ENCODE results near the gene CCDC136. TPM values are rescaled to one million over a fixed set of nuclear protein-coding genes. Genes with fewer than 3 reads are reported as not detected.

CCDC136 gene
- total RNA-seq, 1 donor from 2014 or later = 11.1 TPM

DNA sequence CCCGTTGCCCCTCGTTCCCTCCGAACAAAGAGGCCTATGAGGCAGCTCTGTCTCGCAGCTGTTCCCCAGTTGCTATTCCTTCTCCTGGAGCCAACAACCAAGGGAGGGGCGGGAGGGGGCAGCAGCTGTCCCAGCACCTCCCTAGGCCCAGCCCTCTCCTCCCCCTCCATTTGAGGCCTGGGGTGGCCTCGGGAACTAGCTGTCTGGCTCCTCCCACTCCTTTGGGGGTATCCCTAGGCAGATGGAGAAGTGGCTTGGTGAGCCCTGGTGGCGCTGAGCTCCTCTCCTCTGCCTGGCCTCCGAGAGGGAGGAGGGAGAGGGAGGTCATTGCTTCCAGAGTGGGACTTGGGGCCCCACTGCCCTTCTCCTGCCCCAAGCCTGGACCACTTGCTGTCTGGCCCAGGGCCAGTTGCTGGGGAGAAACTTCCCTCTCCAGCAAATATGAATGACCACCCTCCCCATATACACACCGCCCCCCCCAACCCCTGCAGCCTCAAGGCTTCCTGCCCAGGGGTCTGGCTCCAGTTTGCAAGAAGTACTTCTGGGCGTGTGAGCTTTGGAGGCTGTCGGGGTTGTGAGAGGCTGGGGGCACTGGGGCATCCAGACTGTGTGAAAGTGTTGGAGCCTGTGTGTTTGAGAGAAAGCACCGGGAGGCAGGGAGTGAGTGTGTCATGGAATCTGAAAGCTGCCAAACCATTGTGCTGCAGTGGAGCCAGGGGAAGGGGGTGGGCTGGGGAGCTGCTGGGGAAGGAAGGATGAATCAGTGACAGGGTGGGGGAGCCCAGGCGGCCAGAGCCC is 41.6 kb downstream of the CCDC136 start:
- intact Hi-C loops (cut with micrococcal nuclease) = no loop called here
- Mint-ChIP-seq H3K4me3 (no peak overlapping the region), H3K4me1 (ENCODE audit: low read depth) (no peaks in the 10 kb centered on the region), H3K9me3 (no peaks in the 10 kb centered on the region), H3K36me3 (ENCODE audit: low read depth) (no peaks in the 10 kb centered on the region), H3K27ac (no peak overlapping the region), H3K27me3 (ENCODE audit: insufficient read depth) (peaks cover 45% of the 10 kb centered on the region)
- no peak for DNase-seq (ENCODE audit: low spot score)

DNA sequence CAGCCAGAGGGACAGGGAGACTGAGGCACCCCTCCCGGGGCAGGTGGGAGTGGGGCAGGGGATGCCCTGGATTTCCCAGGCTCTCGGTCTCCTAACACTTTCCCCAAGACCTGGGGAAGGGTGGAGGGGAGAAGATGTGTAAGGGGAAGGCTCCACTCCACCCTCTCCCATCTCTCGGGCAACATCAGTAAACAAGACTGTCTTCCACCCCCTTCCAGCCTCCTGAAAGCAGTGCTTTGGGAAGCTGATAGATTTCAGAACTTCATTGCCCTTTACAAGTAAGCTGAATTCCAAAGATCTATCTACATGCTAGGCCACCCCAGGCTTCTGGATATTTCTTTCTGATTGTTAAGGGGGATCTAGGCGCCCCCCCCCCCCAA is 42.2 kb downstream of the CCDC136 start:
- no peak overlapping the region for H3K4me3 Mint-ChIP-seq
- no peak for DNase-seq (ENCODE audit: low spot score)
- H3K36me3 Mint-ChIP-seq (ENCODE audit: low read depth) = no peaks in the 10 kb centered on the region
- no peak overlapping the region for H3K27ac Mint-ChIP-seq
- H3K27me3 Mint-ChIP-seq (ENCODE audit: insufficient read depth) = peaks cover 42% of the 10 kb centered on the region
- intact Hi-C loops (cut with micrococcal nuclease) = no loop called here
- no peaks in the 10 kb centered on the region for H3K4me1 Mint-ChIP-seq (ENCODE audit: low read depth)
- H3K9me3 Mint-ChIP-seq = no peaks in the 10 kb centered on the region

DNA sequence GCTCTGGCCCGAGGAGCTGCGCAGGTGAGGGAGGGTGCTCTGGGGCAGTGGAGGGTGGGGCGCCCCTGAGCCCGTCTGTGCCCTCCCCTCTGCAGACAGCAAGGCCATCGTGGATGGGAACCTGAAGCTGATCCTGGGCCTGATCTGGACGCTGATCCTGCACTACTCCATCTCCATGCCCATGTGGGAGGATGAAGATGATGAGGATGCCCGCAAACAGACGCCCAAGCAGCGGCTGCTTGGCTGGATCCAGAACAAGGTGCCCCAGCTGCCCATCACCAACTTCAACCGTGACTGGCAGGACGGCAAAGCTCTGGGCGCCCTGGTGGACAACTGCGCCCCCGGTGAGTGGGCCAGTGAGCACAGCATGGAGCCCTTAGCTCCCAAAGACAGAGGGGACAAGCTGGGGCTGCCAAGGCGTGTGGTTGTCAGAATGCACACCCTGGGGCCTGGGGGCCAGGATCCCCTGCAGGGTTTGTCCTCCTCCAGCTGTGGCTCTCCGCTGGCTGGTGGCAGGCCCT is 43.5 kb downstream of the CCDC136 start:
- Mint-ChIP-seq H3K9me3 (no peaks in the 10 kb centered on the region), H3K4me3 (no peak overlapping the region), H3K27ac (no peak overlapping the region), H3K4me1 (ENCODE audit: low read depth) (no peaks in the 10 kb centered on the region), H3K36me3 (ENCODE audit: low read depth) (no peaks in the 10 kb centered on the region), H3K27me3 (ENCODE audit: insufficient read depth) (peaks cover 34% of the 10 kb centered on the region)
- DNase-seq (ENCODE audit: low spot score) = no peak
- intact Hi-C loops (cut with micrococcal nuclease) = no loop called here

DNA sequence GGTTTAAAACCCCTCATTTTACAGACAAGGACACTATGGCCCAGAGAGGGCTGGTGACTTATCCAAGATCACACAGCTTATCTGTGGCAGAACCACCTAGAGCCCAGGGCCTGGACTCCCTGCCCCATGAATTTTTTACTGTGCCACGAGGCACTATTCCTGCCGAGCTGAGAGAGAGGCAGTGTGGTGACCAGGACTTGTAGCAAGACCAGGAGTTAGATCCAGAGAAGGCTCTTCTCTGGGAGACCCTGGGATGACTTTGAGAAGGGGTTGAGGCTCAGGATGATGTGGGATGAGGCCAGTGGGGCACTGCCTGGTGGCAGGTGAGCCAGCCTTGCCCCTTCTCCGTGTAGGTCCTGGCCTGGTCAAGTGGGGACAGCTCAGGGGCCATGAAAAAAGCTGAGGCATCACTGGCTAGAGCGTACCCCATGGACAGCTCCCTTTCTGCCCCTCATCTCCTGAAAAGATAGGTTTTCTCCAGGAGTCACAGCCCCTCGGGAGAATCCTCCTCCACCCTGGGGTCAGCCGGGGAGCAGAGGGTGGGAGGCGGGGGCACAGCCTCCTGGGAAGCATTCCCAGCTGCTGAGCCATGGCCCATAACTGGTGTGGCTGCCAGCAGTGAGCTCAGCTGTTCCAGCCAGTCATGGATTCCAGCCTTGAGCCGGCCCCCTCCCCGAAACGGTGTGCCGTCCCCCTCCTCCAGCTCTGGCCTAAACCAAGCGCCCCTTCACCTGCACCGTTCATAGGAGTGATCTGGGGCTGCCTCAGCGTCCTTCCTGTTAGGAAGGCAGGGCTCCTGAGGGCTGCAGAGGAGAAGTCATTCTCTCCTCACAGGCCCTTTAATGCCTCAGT is 44.2 kb downstream of the CCDC136 start:
- H3K36me3 Mint-ChIP-seq (ENCODE audit: low read depth) = no peaks in the 10 kb centered on the region
- DNase-seq (ENCODE audit: low spot score) = no peak
- H3K27me3 Mint-ChIP-seq (ENCODE audit: insufficient read depth) = peaks cover 29% of the 10 kb centered on the region
- no peak overlapping the region for H3K27ac Mint-ChIP-seq
- intact Hi-C loops (cut with micrococcal nuclease) = no loop called here
- no peak overlapping the region for H3K4me3 Mint-ChIP-seq
- no peaks in the 10 kb centered on the region for H3K9me3 Mint-ChIP-seq
- no peaks in the 10 kb centered on the region for H3K4me1 Mint-ChIP-seq (ENCODE audit: low read depth)

DNA sequence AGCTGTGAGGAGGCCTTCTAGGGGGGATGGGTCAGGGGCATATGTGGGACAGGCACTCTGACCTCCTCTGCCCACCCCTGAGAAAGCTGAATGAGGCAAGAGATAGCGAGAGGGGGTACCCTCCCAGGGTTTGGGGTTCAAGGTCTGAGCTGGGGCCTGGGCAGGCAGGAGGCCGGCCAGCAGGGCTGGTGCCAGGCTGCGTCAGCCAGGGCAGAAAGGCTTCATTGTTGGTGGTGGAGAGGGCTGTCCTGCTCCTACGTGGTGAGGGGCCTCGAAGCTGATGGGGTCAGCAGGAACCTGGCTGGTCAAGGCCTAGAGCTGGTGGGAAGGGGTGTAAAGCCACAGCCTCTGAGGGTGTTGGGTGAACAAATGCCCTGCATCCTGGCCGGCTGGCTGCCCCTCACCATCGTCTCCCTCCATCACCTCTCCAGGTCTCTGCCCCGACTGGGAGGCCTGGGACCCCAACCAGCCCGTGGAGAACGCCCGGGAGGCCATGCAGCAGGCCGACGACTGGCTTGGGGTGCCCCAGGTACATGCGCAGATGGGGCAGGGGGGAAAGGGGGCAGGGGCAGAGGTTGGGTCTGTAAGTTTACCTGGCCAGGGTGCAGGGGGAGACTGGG is 45.1 kb downstream of the CCDC136 start:
- Mint-ChIP-seq H3K27me3 (ENCODE audit: insufficient read depth) (peaks cover 23% of the 10 kb centered on the region), H3K36me3 (ENCODE audit: low read depth) (no peaks in the 10 kb centered on the region), H3K27ac (no peak overlapping the region), H3K4me3 (no peak overlapping the region), H3K9me3 (no peaks in the 10 kb centered on the region), H3K4me1 (ENCODE audit: low read depth) (no peaks in the 10 kb centered on the region)
- no peak for DNase-seq (ENCODE audit: low spot score)
- intact Hi-C loops (cut with micrococcal nuclease) = no loop called here

DNA sequence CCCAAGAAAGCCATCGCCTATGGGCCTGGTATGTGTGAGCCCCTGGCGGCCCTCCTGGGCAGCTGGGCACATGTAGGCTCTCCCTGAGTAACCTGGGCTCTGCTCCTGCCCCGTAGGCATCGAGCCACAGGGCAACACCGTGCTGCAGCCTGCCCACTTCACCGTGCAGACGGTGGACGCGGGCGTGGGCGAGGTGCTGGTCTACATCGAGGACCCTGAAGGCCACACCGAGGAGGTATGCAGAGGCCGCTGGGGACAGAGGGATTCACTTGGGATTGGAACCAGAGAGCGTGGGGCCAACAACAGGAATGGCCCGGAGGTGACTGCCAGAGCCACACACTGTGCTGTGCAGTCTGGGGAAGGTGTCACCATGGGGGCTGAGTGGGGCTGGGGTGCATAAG is 45.8 kb downstream of the CCDC136 start:
- Mint-ChIP-seq H3K27me3 (ENCODE audit: insufficient read depth) (peaks cover 18% of the 10 kb centered on the region), H3K27ac (no peak overlapping the region), H3K4me1 (ENCODE audit: low read depth) (no peaks in the 10 kb centered on the region), H3K4me3 (no peak overlapping the region), H3K9me3 (no peaks in the 10 kb centered on the region), H3K36me3 (ENCODE audit: low read depth) (no peaks in the 10 kb centered on the region)
- intact Hi-C loops (cut with micrococcal nuclease) = no loop called here
- DNase-seq (ENCODE audit: low spot score) = no peak

DNA sequence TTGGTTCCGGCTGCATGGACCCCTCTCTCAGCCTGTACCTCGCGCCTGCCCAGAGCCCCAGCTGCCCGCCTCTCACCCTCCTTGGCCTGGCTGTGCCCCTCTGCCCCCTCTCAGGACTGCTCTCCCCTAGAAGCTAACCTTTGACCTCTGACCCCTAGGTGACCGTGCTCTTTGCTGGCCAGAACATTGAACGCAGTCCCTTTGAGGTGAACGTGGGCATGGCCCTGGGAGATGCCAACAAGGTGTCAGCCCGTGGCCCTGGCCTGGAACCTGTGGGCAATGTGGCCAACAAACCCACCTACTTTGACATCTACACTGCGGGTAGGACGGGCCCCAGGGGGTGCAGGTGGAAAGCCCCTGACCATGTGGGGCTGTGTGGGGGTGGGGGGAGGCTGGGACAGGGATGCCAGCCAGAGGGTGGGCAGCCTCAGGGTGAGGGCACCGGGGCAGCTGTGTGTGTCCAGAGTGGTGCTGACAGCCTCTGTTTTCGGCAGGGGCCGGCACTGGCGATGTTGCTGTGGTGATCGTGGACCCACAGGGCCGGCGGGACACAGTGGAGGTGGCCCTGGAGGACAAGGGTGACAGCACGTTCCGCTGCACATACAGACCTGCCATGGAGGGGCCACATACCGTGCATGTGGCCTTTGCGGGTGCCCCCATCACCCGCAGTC is 46.5 kb downstream of the CCDC136 start:
- H3K27me3 Mint-ChIP-seq (ENCODE audit: insufficient read depth) = peaks cover 14% of the 10 kb centered on the region
- no peaks in the 10 kb centered on the region for H3K9me3 Mint-ChIP-seq
- H3K4me1 Mint-ChIP-seq (ENCODE audit: low read depth) = no peaks in the 10 kb centered on the region
- no peak overlapping the region for H3K4me3 Mint-ChIP-seq
- intact Hi-C loops (cut with micrococcal nuclease) = no loop called here
- no peak for DNase-seq (ENCODE audit: low spot score)
- H3K27ac Mint-ChIP-seq = no peak overlapping the region
- H3K36me3 Mint-ChIP-seq (ENCODE audit: low read depth) = no peaks in the 10 kb centered on the region

DNA sequence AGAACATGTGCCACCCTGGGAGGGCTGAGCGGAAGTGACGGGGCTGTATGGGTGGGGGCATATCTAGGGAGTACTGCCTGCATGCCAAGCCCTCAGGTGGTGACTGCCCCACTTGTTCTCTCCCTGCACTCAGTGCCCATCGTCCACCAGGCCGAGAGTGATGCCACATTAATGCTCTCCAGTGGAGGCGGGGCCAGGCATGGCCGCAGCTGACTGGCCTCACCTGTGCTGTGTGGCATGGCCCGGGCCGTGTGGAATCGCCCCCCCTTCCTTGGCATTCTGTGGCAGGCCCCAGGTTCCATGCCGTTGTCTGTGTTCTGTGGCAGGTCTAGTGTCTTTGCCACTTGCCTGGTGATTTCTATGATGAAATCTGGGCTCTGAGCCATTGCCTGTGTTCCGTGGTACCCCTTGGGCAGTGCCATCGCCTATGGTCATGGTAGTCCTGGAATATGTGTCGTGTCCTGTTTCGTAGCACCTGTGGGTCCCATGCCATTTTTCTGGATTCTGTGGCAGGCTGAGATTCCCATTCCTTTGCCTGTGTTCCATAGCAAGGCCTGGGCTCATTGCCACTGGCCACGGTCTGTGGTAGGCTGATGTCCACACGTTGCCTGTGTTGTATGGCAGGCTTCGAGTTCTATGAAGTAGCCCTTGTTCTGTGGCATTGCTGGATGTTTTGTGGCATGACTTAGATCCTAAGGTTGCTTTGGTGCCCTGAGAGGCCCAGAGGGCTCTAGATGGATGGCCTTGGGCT is 47.4 kb downstream of the CCDC136 start:
- intact Hi-C loops (cut with micrococcal nuclease) = no loop called here
- H3K27ac Mint-ChIP-seq = no peak overlapping the region
- DNase-seq (ENCODE audit: low spot score) = no peak
- H3K4me1 Mint-ChIP-seq (ENCODE audit: low read depth) = no peaks in the 10 kb centered on the region
- peaks cover 7% of the 10 kb centered on the region for H3K27me3 Mint-ChIP-seq (ENCODE audit: insufficient read depth)
- H3K36me3 Mint-ChIP-seq (ENCODE audit: low read depth) = no peaks in the 10 kb centered on the region
- no peaks in the 10 kb centered on the region for H3K9me3 Mint-ChIP-seq
- H3K4me3 Mint-ChIP-seq = no peak overlapping the region

DNA sequence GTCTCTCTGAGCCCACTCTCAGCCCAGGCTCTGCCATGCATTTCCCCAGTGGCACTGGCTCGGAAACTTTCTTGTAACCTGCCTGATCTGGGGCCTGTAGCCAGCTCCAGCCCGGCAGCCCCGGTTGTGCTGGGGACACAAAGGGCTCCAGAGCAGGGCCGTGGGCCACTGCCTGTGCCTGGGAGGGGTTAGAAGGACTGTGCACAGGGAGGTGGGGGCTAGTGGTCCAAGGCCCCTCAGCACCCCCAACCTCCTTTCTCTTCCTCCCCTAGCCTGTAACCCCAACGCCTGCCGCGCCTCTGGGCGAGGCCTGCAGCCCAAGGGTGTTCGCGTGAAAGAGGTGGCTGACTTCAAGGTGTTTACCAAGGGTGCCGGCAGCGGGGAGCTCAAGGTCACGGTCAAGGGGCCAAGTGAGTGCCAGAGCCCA is 48.0 kb downstream of the CCDC136 start:
- Mint-ChIP-seq H3K4me1 (ENCODE audit: low read depth) (no peaks in the 10 kb centered on the region), H3K36me3 (ENCODE audit: low read depth) (no peaks in the 10 kb centered on the region), H3K4me3 (no peak overlapping the region), H3K27ac (no peak overlapping the region), H3K9me3 (no peaks in the 10 kb centered on the region), H3K27me3 (ENCODE audit: insufficient read depth) (peaks cover 2% of the 10 kb centered on the region)
- DNase-seq (ENCODE audit: low spot score) = no peak
- intact Hi-C loops (cut with micrococcal nuclease) = no loop called here

DNA sequence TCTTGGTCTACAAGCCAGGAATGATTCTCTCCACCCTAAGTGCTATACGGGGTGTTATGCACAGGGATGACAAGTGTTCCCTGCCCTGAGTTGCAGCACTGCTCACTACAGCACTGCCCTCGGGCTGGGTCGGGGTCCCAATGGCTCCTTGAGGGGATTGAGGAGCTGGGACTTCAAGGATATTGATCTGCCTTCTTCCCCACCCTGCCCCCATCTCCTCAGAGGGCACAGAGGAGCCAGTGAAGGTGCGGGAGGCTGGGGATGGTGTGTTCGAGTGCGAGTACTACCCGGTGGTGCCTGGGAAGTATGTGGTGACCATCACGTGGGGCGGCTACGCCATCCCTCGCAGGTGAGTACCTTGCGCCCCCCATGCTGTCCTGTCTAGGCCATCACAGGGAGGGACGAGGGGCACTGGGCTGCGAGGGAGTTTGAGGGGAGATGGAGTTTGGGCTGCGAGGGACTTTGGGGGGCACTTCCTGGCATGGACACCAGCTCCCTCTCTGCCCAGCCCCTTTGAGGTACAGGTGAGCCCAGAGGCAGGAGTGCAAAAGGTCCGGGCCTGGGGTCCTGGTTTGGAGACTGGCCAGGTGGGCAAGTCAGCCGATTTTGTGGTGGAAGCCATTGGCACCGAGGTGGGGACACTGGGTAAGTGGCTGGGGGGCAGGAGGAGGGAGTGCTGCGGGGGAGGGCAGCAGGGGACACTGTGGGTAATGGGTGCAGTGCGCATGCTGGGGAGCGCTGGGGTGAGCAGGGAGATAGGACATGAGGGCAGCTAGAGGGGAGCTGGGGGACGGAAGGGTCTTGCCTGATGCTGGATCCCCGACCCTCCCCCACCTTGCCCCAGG is 48.8 kb downstream of the CCDC136 start:
- Mint-ChIP-seq H3K4me3 (no peak overlapping the region), H3K27me3 (ENCODE audit: insufficient read depth) (no peaks in the 10 kb centered on the region), H3K4me1 (ENCODE audit: low read depth) (no peaks in the 10 kb centered on the region), H3K9me3 (no peaks in the 10 kb centered on the region), H3K27ac (no peak overlapping the region), H3K36me3 (ENCODE audit: low read depth) (no peaks in the 10 kb centered on the region)
- no peak for DNase-seq (ENCODE audit: low spot score)
- intact Hi-C loops (cut with micrococcal nuclease) = no loop called here

GRCh38 chr7:128841171-128841690 is 49.5 kb downstream of the CCDC136 start:
- Mint-ChIP-seq H3K27me3 (ENCODE audit: insufficient read depth) (no peaks in the 10 kb centered on the region), H3K4me3 (no peak overlapping the region), H3K27ac (no peak overlapping the region), H3K9me3 (no peaks in the 10 kb centered on the region), H3K36me3 (ENCODE audit: low read depth) (no peaks in the 10 kb centered on the region), H3K4me1 (ENCODE audit: low read depth) (no peaks in the 10 kb centered on the region)
- no peak for DNase-seq (ENCODE audit: low spot score)
- intact Hi-C loops (cut with micrococcal nuclease) = no loop called here

Data from activated T-helper 1 cell treated with anti-CD3 and anti-CD28 coated beads, Interleukin-12 subunit alpha, Interleukin-12 subunit beta, Interleukin-2, Interleukin-4 antibody, amounts not matched to agents 30 ng/mL and 10 ng/mL and 1 ng/mL, durations not matched to agents 14 hours and 24 hours and 36 hours (primary cell).